C4-2B (cell line): ENCODE measurements around the gene ELMO3.

Experiments used
- CTCF ChIP-seq: fragments of 450-650 bp; conservative IDR thresholded peaks from 2 replicates; pipeline ENCODE4 v1.5.1; 2017; ENCODE audit warnings: mild to moderate bottlenecking
- ZFX ChIP-seq: fragments of 450-650 bp; IDR thresholded peaks from 2 replicates; pipeline ENCODE4 v1.6.1; 2017

GRCh38 chr16:67184995-67185650, 13.8 kb upstream of the ELMO3 start:
- TF ChIP-seq CTCF = peak; percentile 75
- no peak for TF ChIP-seq ZFX
